ENCODE measurements around the gene HHIPL1. TPM values are rescaled to one million over a fixed set of nuclear protein-coding genes. Genes with fewer than 3 reads are reported as not detected.

HHIPL1 gene
- total RNA-seq, 1 experiment from 2014 or later = 2.6 TPM

GRCh38 chr14:99686557-99687283 is 41.8 kb downstream of the HHIPL1 start:
- Histone ChIP-seq H2BK20ac (ENCODE audit: low read depth, low read length, poor library complexity, severe bottlenecking) (no peak overlapping the region), H4K8ac (replicated peaks; ENCODE audit: insufficient read length, low read depth, low read length) (no peak overlapping the region), H3K79me2 (ENCODE audit: insufficient read depth, low read length) (no peaks in the 10 kb centered on the region), H3K9me3 (ENCODE audit: control insufficient read depth, low read depth, low read length) (no peaks in the 10 kb centered on the region), H3K79me1 (ENCODE audit: insufficient read depth, low read depth, low read length, poor library complexity, severe bottlenecking) (no peaks in the 10 kb centered on the region), H2BK120ac (ENCODE audit: low read depth, low read length, poor library complexity, severe bottlenecking) (no peak overlapping the region), H3K4ac (ENCODE audit: low read depth, low read length) (no peak overlapping the region), H3K9ac (ENCODE audit: extremely low read depth, insufficient read length, low read length) (no peak overlapping the region), H3K27me3 (ENCODE audit: insufficient read depth, low read length) (no peaks in the 10 kb centered on the region), H3K14ac (ENCODE audit: insufficient read depth, low read length) (no peak overlapping the region), H3K23ac (ENCODE audit: insufficient read length, low read depth, low read length) (no peak overlapping the region), H2BK15ac (ENCODE audit: low read depth, low read length) (no peak overlapping the region), H3K23me2 (ENCODE audit: insufficient read length, low read depth, low read length, poor library complexity, severe bottlenecking) (peaks cover 8% of the 10 kb centered on the region), H4K5ac (ENCODE audit: insufficient read length, low read depth, low read length) (no peak overlapping the region), H3K27ac (ENCODE audit: insufficient read length, low read depth, low read length) (no peak overlapping the region), H3T11ph (ENCODE audit: low read length) (no peak overlapping the region), H2BK5ac (ENCODE audit: insufficient read length, low read length) (no peak overlapping the region), H2BK12ac (ENCODE audit: insufficient read length, low read depth, low read length) (no peak overlapping the region), H2AK5ac (ENCODE audit: insufficient read length, low read length) (no peak overlapping the region), H3K56ac (ENCODE audit: insufficient read length, low read depth, low read length) (no peak overlapping the region), H4K91ac (ENCODE audit: insufficient read length, low read depth, low read length) (no peak overlapping the region), H3K18ac (ENCODE audit: insufficient read length, low read depth, low read length) (no peak overlapping the region), H3K4me1 (ENCODE audit: insufficient read depth, low read length) (no peaks in the 10 kb centered on the region), H3K4me2 (ENCODE audit: insufficient read depth, insufficient read length, low read length) (no peak overlapping the region), H4K20me1 (ENCODE audit: control insufficient read depth, insufficient read depth, insufficient read length) (no peaks in the 10 kb centered on the region), H2AFZ (ENCODE audit: low read length) (no peak overlapping the region)
- no peak for TF ChIP-seq CTCF (conservative IDR thresholded peaks at IDR 0.05)
- Mint-ChIP-seq H3K36me3 (ENCODE audit: insufficient read depth in 1 of 3, low read depth in 3 of 3) (no peaks in the 10 kb centered on the region), H3K4me1 (peaks cover 20 to 34% of the 10 kb centered on the region in 2 experiments), H3K27me3 (ENCODE audit: low read depth) (peaks cover 15% of the 10 kb centered on the region), H3K27ac (no peak overlapping the region), H3K9me3 (no peaks in the 10 kb centered on the region), H3K4me3 (no peak overlapping the region)
- peak; percentile 14 for DNase-seq
- no CpG with 5 or more reads among the region's 8 CpGs for WGBS (ENCODE audit: extremely low coverage, insufficient read length, low lambda C conversion rate)

Measured in H9 (cell line).